Epithelial cell of esophagus (primary cell): ENCODE results near the gene CAMK4.
A peak's percentile ranks its signal among the peaks of the same experiment; 100 is the strongest.
"Not testable (repeated sequence)": the region's sequence is repeated elsewhere in the genome, so short reads cannot be mapped to it uniquely, and the experiment has no call there.

Experiments used
- DNase-seq: peaks from one replicate; pipeline ENCODE4 v3.0.0; 2010; ENCODE audit warnings: low read depth
- H3K4me3 ChIP-seq: 2 replicates; pipeline ENCODE4 v1.5.1; 2011; ENCODE audit warnings: mild to moderate bottlenecking, low read length, control low read depth
- CTCF ChIP-seq: IDR thresholded peaks from 2 replicates; pipeline ENCODE4 v1.5.1; 2011; ENCODE audit warnings: low read depth, mild to moderate bottlenecking, low read length, control low read depth, inconsistent platforms; ENCODE audit not compliant: insufficient read depth; ENCODE audit errors: missing control alignments

The CAMK4 gene

DNA sequence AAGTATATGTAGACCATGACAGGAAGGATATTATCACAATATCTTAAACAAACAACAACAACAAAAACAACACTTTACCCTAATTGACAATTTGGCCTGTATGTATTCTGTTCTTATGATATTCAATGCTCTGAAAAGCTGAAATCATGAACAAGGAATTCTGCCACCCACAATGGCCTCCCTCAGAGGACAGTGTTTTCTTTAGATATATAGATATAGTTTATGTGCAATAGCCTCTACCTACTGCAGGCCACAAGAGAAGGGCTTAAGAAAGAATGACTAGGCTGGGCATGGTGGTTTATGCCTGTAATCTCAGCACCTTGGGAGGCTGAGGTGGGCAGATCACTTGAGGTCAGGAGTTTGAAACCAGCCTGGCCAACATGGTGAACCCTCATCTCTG, 183.4 kb downstream of the CAMK4 start:
- no peak for TF ChIP-seq CTCF

DNA sequence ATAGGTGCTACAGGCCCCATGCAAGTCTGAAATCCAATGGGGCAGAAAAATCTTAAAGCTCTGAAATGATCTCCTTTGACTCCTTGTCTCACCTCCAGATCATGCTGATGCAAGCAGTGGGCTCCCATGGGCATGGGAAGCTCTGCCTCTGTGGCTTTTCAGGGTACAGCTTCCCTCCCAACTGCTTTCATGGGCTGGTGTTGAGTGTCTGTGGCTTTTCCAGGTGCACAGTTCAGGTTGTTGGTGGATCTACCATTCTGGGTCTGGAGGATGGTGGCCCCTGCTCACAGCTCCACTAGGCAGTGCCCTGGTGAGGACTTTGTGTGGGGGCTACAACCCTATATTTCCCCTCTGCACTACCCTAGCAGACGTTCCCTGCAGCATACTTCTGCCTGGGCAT, 184.6 kb downstream of the CAMK4 start:
- no peak for DNase-seq
- no peak for TF ChIP-seq CTCF
- no peak overlapping the region for H3K4me3 ChIP-seq

More for the DNA sequence above, 183.4 kb downstream of the CAMK4 start:
- no peak for DNase-seq
- no peak overlapping the region for H3K4me3 ChIP-seq

- not testable (repeated sequence) for DNase-seq, H3K4me3 ChIP-seq
Observed at GRCh38 chr5:111409266-111409665, 185.1 kb downstream of the CAMK4 start.

GRCh38 chr5:111410067-111410466, 185.9 kb downstream of the CAMK4 start:
- not testable (repeated sequence) for H3K4me3 ChIP-seq, DNase-seq

- DNase-seq, result peak; percentile 45
- H3K4me3 ChIP-seq, result no peak overlapping the region
- TF ChIP-seq CTCF, result no peak
Observed at GRCh38 chr5:111411301-111411700, 187.1 kb downstream of the CAMK4 start.

DNA sequence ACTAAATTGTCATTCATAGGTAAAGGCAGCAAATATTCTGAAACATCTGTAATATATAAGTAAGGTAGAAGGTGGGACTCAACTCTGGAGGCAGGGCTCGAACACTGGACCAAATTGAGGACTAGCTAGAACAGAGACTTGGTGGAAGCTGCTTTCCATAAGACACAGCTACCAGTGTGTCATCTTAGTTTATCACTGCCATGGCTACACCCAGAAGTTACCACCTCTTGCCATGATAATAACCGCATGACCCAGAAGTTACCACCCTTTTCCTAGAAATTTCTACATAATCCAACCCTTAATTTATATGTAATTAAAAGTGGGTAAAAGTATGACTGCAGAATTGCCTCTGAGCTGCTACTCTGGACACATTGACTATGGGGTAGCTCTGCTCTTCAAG, 188.4 kb downstream of the CAMK4 start:
- no peak for TF ChIP-seq CTCF
- H3K4me3 ChIP-seq, result no peak overlapping the region
- DNase-seq, result no peak

GRCh38 chr5:111415053-111415452, 190.9 kb downstream of the CAMK4 start:
- H3K4me3 ChIP-seq, result no peak overlapping the region
- DNase-seq, result no peak
- no peak for TF ChIP-seq CTCF

GRCh38 chr5:111422245-111422644, 198.1 kb downstream of the CAMK4 start:
- no peak for DNase-seq
- no peak overlapping the region for H3K4me3 ChIP-seq
- no peak for TF ChIP-seq CTCF
